Left kidney (tissue), 2 donors: ENCODE results near the gene YTHDF1. TPM values are rescaled to one million over a fixed set of nuclear protein-coding genes. Genes with fewer than 3 reads are reported as not detected.
"Not testable (repeated sequence)": the region's sequence is repeated elsewhere in the genome, so short reads cannot be mapped to it uniquely, and the experiment has no call there.

Source experiments
- DNase-seq: peaks from one replicate; pipeline ENCODE4 v3.0.0-alpha.2; 2013
- polyA plus RNA-seq: library from polyadenylated mRNA; unstranded; fragments of 120-200 nt; gene quantifications from one replicate; pipeline ENCODE4 v1.2.1, GENCODE V29; 2013; ENCODE audit not compliant: insufficient read length

Gene YTHDF1
- polyA plus RNA-seq, 1 donor = 45.5 TPM

GRCh38 chr20:63228806-63229205 is 12.9 kb upstream of the YTHDF1 start:
- DNase-seq = no peak

DNA sequence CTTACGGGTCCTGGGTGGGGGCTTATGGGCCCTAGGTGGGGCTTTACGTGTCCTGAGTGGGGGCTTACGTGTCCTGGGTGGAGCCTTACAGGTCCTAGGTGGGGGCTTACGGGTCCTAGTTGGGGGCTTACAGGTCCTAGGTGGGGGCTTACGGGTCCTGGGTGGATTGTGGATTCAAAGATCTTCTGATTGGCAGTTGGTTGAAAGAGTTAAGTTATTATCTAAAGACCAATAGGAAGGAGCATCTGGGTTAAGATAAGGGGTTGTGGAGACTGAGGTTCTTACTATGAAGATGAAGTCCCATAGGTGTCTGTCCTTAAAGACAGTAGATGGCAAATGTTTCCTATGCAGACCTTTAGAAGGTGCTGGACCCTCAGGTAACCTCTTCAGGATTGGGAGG is 11.3 kb upstream of the YTHDF1 start:
- DNase-seq = no peak

- DNase-seq = no peak
Observed at GRCh38 chr20:63226042-63226943, 10.4 kb upstream of the YTHDF1 start.

DNA sequence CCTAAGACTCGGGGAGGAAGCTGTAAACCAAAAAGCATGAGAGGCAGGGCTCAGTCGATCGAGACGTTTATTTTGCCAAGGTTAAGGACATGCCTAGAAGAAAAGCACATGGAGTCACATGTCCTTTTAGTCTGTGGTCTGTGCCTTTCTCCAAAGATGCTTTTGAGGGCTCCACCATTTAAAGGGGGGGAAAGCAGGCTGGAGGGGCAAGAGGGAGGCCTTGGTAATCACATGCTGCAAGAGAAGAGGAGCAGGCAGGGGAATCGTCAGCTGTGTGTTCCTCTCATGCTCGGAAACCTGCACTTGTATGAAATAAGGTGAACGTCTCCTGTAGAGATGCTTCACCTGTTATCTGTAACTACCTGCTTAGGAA is 9.1 kb upstream of the YTHDF1 start:
- DNase-seq = no peak

DNA sequence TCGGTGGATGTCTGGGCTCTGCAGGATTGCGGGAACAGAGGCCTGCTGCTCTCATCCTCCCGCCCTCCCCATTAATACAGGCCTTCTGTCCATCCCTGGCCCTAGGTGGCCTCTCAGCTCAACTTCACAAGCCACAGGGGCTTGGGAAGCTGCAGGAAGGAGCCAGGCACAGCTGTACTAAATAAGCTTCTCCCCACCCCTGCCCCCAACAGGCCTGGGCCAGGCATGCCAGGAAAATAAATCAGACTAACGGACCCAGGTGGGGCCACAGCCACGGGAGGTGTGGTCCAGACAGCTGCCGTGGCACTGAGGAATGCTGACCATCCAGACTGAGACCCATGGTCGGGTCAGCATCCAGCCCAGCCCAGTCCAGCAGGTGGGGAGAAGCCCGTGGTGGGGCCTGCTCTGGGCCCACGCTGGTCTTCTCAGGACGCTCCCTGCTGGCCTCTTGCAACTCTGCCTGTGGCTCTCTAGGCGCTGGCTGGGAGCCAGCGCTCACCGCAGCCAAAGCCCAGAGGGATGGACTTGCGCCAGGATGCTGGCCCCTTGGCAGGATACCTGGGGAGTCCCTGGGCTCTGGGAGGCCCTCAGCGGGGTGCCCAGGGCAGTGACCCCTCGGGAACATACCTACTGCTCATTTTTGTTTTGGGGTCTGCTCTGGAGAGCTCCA is 8.6 kb upstream of the YTHDF1 start:
- no peak for DNase-seq

DNA sequence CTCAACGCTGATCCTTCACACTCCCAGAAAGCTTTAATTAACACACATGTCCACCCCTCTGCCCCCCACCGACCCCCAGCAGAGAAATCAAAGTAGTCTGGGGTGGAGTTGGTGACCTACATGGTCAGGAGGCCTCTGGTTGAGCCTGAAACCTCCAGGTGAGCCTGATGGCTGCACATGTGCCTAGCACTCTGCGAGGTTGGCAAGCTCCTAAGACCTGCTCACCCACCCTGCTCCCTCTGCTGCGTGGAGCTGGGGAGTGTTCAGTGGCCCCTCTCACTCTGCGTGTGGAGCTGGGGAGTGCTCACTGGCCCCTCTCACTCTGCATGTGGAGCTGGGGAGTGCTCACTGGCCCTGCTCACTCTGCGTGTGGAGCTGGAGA is 7.9 kb upstream of the YTHDF1 start:
- DNase-seq = no peak

DNA sequence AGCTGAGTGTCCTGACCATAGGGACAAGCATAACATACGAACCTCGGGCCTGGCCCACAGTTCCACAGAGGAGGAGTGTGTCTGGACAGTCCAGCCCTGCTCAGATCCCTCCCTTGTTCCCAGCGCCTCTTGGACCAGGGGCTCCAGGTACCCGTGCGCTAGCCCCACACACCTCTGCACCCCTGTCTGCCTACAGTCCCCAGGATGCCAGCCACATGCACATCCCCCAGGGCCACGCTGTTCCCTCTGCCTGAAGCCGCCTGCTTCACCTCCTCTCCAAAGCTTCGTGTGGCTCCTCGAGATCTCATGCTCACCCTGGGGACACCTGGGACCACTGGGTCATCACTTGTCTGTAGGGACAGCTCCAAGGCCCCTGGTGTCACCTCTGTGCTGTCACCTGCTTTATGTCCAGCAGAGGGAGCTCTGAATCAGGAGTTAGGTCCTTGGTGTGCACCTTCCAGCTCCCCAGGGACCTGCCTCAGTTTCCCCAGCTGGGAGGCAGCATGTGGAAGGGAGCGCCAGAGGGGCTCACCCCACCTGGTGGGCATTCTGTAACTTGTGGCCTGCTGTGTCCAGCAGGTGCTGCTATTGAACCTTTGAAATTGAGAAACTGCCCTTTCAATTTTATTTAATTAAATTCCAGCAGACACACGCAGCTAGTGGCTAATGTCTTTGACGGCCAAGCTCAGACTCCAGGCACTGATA is 7.3 kb upstream of the YTHDF1 start:
- DNase-seq = no peak

DNA sequence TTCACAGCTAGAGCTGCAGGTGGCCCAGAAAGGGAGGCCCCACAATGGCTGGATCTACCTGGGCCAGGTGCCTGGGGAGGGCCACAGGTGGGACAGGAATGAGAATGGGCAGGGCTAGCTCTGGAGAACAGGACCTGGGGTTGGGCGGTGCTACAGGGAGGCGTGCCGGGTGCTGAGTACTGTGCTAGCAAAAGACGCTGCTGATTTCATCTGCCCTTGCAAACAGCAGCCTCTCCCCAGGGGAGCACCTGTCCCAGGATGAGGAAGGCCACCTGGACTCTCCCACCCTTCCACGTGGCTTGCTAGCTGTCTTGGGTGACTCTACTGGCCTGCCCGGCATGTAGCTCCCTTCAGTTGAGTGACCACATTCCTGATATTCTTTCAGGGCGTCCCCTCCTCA is 6.6 kb upstream of the YTHDF1 start:
- no peak for DNase-seq

DNA sequence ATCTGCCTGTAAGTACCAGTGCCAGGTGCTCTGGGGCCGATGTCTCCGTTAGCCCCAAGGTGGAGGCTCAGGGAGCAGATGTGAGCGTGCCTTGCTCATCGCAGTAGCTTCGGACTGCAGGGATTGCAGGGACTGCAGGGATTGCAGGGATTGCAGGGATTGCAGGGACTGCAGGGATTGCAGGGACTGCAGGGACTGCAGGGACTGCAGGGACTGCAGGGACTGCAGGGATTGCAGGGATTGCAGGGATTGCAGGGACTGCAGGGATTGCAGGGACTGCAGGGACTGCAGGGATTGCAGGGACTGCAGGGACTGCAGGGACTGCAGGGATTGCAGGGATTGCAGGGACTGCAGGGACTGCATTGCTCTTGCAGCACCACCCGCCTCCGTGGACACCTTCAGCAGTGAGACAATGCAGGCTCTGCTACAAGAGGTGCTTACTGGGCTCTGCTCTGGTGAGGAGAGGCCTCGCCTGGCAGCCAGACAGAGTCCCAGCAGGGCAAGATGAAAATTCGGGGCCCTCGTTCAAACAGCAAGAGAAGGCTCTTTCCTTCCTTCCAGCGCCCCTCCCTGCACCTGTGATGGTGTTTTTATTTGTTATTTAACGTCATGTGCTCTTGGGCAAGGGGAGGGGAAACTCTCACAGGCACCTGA is 5.6 kb upstream of the YTHDF1 start:
- DNase-seq = not testable (repeated sequence)

GRCh38 chr20:63220696-63221399 is 4.9 kb upstream of the YTHDF1 start:
- DNase-seq = no peak

- DNase-seq = no peak
Observed at GRCh38 chr20:63219866-63220521, 4.1 kb upstream of the YTHDF1 start.

DNA sequence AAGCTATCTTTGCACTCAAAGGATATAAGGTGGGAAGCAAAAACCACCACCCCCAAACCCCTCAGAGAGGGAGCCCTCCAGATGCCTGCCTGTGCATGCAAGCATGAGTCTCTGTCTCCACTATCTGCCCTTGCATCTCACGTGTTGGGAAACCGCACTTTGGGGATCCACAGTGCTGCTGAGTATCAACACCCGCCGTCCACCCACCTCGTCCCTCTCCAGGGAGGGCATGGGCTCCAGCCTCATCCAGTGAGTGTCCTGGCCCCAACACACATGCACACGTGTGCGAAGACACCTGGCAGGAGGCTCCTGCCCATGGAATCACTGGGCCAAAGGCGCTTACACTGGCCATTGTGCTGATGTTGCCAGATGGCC is 3.5 kb upstream of the YTHDF1 start:
- no peak for DNase-seq

DNA sequence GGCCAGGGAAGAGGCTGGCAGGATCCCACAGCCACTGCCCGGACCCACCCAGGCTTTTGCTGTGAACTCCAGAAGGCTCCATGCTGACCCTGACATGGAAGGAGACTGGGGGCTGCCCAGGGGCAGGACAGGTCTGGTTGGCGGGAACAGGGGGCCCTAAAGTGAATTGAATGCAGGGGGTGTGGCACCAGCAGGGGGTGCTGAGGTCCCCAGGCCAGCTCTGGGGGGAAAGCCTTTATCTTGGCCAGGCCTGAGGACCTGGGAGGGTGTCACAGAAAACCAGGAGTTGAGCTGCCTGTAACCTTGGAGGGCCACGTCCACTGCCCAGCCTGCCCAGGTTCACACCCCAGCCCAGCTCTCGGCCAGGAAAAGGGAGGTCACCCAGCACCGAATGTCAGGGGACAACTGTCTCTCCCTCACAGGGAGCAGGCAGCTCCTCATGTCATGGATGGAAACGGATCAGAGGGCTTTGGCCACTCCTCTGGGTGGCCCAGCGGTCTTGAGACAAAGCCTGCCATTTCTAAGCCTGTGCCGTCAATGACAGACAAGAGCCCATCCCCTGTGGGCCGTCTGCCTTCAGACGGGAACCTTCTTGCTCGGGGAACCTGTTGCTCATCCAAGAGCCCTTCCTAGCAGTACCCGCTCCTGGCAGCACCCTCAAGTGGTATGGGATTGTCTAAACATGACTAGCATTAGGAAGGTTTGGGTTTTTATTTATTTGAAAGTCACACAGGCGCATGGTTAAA is 2.9 kb upstream of the YTHDF1 start:
- DNase-seq = no peak

GRCh38 chr20:63217706-63218105 is 1.8 kb upstream of the YTHDF1 start:
- DNase-seq = no peak

DNA sequence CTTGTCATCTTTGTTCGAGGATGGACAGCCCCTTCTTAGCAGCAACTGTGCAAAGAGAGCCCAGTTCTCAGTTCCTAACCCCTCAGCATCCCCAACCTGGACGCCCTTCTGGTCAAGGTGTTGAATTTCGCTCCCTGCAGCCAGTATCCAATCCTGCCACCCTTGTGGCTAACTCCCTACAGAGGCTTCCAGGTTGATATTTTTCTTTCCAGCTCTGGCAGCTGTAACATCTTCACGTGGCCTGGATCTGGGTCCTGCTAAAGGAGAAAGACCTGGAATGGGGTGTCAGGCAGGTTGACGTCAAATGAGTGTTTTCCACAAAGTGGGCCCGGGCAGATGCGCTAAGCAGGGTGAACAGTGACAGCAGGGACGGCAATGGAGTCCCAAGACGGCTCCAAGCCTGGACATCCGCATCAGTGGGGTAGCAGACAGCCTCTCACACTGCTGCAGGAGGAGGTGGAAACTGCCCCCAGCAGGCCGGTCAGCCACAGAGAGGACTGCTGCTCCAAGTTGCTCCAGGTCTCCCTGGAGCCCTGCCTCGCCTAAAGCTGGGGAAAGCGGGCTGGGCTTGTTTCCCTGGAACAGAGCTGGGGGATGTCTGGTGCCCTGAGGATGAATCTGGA is 1.0 kb upstream of the YTHDF1 start:
- DNase-seq = no peak

DNA sequence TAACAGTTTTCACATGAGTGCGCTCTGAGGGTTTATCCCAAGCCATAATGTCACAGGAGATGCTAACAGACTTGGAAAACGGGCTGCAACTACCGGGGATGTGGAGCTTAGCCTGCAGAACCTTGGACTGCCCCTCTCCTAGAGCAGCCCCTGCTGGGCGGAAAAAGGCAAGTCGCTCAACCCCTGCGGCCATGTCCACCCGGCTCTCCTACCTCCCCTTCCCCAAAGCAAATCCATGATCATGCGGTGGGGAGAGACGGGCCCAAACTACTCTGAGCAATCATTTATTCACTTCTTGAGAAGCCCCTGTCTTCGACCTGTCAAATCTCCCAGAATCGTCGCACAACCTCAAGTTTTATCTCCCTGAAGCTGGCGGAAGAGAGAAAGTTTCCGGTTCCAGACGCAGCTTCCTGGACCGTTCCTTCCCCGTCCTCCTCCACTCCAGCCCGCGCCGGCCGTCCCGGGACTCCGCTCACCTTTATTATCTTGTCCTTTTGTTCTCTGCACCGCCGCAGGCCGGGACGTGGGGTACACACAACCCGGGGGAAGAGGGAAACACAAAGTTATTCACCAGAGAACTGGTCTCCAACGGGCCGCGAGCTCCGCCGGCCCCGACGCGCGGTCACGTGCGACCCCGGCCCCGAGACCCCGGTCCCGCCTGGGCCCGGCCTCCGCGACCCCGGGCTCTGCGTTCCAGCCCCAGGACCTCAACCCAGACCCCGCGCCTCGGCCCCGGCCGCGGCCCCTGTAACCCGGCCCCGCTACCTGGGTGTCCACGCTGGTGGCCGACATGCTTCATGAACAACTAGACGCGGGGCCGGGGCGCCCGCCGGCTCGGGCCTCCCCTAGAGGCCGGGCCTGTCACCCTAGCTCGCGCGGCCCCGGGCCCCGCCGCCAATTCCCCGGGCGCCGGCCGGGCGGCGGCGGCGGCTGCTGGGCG is 560 bp downstream of the YTHDF1 start:
- DNase-seq = no peak

- DNase-seq = no peak
Observed at GRCh38 chr20:63214514-63214913, 1.4 kb downstream of the YTHDF1 start.

- no peak for DNase-seq
Observed at GRCh38 chr20:63212792-63213191, 3.1 kb downstream of the YTHDF1 start.

DNA sequence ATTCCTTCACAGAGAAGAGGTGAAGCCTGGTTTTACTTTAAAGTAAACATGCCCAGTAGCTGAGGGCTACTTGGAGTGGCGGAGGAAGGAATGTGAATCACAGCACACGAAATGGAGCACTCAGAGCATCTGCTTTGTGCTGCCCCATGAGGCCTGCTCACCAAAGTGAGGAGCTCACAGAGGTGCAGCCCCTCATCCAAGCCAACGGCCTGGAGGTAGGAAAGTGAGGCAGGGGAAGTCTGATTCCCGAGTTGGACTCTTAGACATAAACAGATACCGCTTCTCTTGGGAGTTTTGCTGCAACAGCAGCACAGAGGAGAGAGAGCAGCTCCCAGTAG is 3.6 kb downstream of the YTHDF1 start:
- no peak for DNase-seq
